Measurements from ENCODE around the gene IFNA14. TPM values are rescaled to one million over a fixed set of nuclear protein-coding genes. Genes with fewer than 3 reads are reported as not detected.

The IFNA14 gene
- not detected for total RNA-seq

- TF ChIP-seq CTCF (IDR thresholded peaks at IDR 0.05) (no peak), POLR2AphosphoS5 (IDR thresholded peaks at IDR 0.05) (no peak), POLR2A (IDR thresholded peaks at IDR 0.05; ENCODE audit: low read depth) (no peak), EP300 (IDR thresholded peaks at IDR 0.05) (no peak)
- intact Hi-C loops (cut with DNase I): no loop called here
- no peaks in the 10 kb centered on the region for H3K9me3 ChIP-seq
- H3K4me1 ChIP-seq: peaks cover 0 to 4% (median 0%) of the 10 kb centered on the region in 4 donors
- no peaks in the 10 kb centered on the region for H3K36me3 ChIP-seq
- H3K4me3 ChIP-seq: no peak within 1 kb of the TSS
- WGBS: 68% methylated on average over 2 of the region's 2 CpGs
- H3K27me3 ChIP-seq: peaks cover 0 to under 1% (median 0%) of the 10 kb centered on the region in 4 donors
- H3K27ac ChIP-seq (replicated peaks in 1 of 4): no peak within 1 kb of the TSS
- no peak for DNase-seq (ENCODE audit: extremely low spot score)
Observed at GRCh38 chr9:21239911-21240310, at the start of gene IFNA14. Gene IFNA14 (minus strand): TSS chr9:21240005. CDS start chr9:21239935, 70 bp downstream.

GRCh38 chr9:21287280-21287679, 47.5 kb upstream of the IFNA14 start:
- TF ChIP-seq POLR2A (IDR thresholded peaks at IDR 0.05; ENCODE audit: low read depth) (no peak), CTCF (IDR thresholded peaks at IDR 0.05) (no peak), EP300 (IDR thresholded peaks at IDR 0.05) (no peak), POLR2AphosphoS5 (IDR thresholded peaks at IDR 0.05) (no peak)
- 61% methylated on average over 3 of the region's 3 CpGs for WGBS
- no peak for DNase-seq (ENCODE audit: extremely low spot score)

GRCh38 chr9:21286659-21287058, 46.9 kb upstream of the IFNA14 start:
- no peaks in the 10 kb centered on the region for H3K9me3 ChIP-seq
- no peak for DNase-seq (ENCODE audit: extremely low spot score)
- 69% methylated on average over 5 of the region's 5 CpGs for WGBS
- H3K27me3 ChIP-seq: no peaks in the 10 kb centered on the region
- H3K27ac ChIP-seq (replicated peaks in 1 of 4): no peak overlapping the region
- no peaks in the 10 kb centered on the region for H3K4me1 ChIP-seq
- no peak for TF ChIP-seq CTCF (IDR thresholded peaks at IDR 0.05)
- TF ChIP-seq POLR2AphosphoS5 (IDR thresholded peaks at IDR 0.05): no peak
- no peak for TF ChIP-seq EP300 (IDR thresholded peaks at IDR 0.05)
- TF ChIP-seq POLR2A (IDR thresholded peaks at IDR 0.05; ENCODE audit: low read depth): no peak
- intact Hi-C loops (cut with DNase I): no loop called here
- no peaks in the 10 kb centered on the region for H3K36me3 ChIP-seq
- no peak overlapping the region for H3K4me3 ChIP-seq

More at GRCh38 chr9:21287280-21287679, 47.5 kb upstream of the IFNA14 start:
- no peak overlapping the region for H3K4me3 ChIP-seq
- H3K9me3 ChIP-seq: no peaks in the 10 kb centered on the region
- no peaks in the 10 kb centered on the region for H3K4me1 ChIP-seq
- intact Hi-C loops (cut with DNase I): no loop called here
- H3K36me3 ChIP-seq: no peaks in the 10 kb centered on the region
- H3K27me3 ChIP-seq: no peaks in the 10 kb centered on the region
- H3K27ac ChIP-seq (replicated peaks in 1 of 4): no peak overlapping the region

GRCh38 chr9:21286099-21286498, 46.3 kb upstream of the IFNA14 start:
- no peaks in the 10 kb centered on the region for H3K4me1 ChIP-seq
- no peak for DNase-seq (ENCODE audit: extremely low spot score)
- intact Hi-C loops (cut with DNase I): no loop called here
- 86% methylated on average over 5 of the region's 5 CpGs for WGBS
- no peak overlapping the region for H3K27ac ChIP-seq (replicated peaks in 1 of 4)
- H3K4me3 ChIP-seq: no peak overlapping the region
- no peaks in the 10 kb centered on the region for H3K9me3 ChIP-seq
- H3K36me3 ChIP-seq: no peaks in the 10 kb centered on the region
- no peaks in the 10 kb centered on the region for H3K27me3 ChIP-seq
- no peak for TF ChIP-seq CTCF (IDR thresholded peaks at IDR 0.05)
- no peak for TF ChIP-seq POLR2A (IDR thresholded peaks at IDR 0.05; ENCODE audit: low read depth)
- TF ChIP-seq EP300 (IDR thresholded peaks at IDR 0.05): no peak
- no peak for TF ChIP-seq POLR2AphosphoS5 (IDR thresholded peaks at IDR 0.05)

- DNase-seq (ENCODE audit: extremely low spot score): no peak
- intact Hi-C loops (cut with DNase I): no loop called here
- H3K4me1 ChIP-seq: no peaks in the 10 kb centered on the region
- H3K27me3 ChIP-seq: no peaks in the 10 kb centered on the region
- no peaks in the 10 kb centered on the region for H3K36me3 ChIP-seq
- H3K9me3 ChIP-seq: no peaks in the 10 kb centered on the region
- H3K27ac ChIP-seq (replicated peaks in 1 of 4): no peak overlapping the region
- H3K4me3 ChIP-seq: no peak overlapping the region
- 37% methylated on average over 2 of the region's 2 CpGs for WGBS
- TF ChIP-seq CTCF (IDR thresholded peaks at IDR 0.05) (no peak), EP300 (IDR thresholded peaks at IDR 0.05) (no peak), POLR2AphosphoS5 (IDR thresholded peaks at IDR 0.05) (no peak), POLR2A (IDR thresholded peaks at IDR 0.05; ENCODE audit: low read depth) (no peak)
Observed at GRCh38 chr9:21281275-21281674, 41.5 kb upstream of the IFNA14 start.

All from esophagus muscularis mucosa (tissue), 4 donors.